Gastrocnemius medialis (tissue), 4 donors: ENCODE results near the gene GRK1.

ENCODE experiments used
- POLR2A ChIP-seq, 2 donors: fragments of 450-650 bp; IDR thresholded peaks; one replicate each; pipeline ENCODE4 v1.6.1; 2017; ENCODE audit warnings: antibody characterized with exemption in 2 of 2, mild to moderate bottlenecking in 2 of 2, moderate library complexity in 2 of 2
- TF ChIP-seq, protein P1 (sequence below), 5 experiments: fragments of 450-650 bp in 3 of 5; fragments of 200-600 bp in 2 of 5; sonication (generic) in 2 of 5; IDR thresholded peaks in 4 of 5; conservative IDR thresholded peaks in 1 of 5; 1 replicate in 4 of 5; 2 replicates in 1 of 5; pipeline ENCODE4 v1.5.1; 2016 to 2019; ENCODE audit warnings: antibody characterized with exemption in 5 of 5, mild to moderate bottlenecking in 3 of 5, moderate library complexity in 3 of 5

DNA sequence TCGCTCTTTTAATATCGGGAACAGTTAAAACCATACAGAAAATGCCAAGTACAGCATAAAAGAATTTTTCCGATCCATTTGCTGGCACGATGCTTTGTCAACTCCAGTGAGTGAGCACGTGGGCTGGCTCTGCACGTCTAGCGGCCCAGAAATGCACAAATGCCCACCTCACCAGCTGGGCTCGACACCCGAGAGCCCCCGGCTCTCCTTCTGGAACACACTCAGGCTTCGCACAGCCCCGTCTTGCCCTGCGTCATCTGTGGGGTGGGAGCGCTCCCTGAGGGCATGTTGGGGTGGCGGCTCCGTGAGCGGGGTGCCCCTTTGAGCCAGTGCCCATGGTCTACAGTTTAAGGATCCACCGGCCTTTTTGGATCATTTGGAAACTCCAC is 33.5 kb upstream of the GRK1 start:
- TF ChIP-seq, protein P1, sequence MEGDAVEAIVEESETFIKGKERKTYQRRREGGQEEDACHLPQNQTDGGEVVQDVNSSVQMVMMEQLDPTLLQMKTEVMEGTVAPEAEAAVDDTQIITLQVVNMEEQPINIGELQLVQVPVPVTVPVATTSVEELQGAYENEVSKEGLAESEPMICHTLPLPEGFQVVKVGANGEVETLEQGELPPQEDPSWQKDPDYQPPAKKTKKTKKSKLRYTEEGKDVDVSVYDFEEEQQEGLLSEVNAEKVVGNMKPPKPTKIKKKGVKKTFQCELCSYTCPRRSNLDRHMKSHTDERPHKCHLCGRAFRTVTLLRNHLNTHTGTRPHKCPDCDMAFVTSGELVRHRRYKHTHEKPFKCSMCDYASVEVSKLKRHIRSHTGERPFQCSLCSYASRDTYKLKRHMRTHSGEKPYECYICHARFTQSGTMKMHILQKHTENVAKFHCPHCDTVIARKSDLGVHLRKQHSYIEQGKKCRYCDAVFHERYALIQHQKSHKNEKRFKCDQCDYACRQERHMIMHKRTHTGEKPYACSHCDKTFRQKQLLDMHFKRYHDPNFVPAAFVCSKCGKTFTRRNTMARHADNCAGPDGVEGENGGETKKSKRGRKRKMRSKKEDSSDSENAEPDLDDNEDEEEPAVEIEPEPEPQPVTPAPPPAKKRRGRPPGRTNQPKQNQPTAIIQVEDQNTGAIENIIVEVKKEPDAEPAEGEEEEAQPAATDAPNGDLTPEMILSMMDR (IDR thresholded peaks at IDR 0.05 in 4 of 5, conservative IDR thresholded peaks at IDR 0.05 in 1 of 5) = no peak
- no peak for TF ChIP-seq POLR2A (IDR thresholded peaks at IDR 0.05)
